NCI-H2081 (cell line): ENCODE measurements around the gene PRSS33.

Experiments
- DNase-seq, 2 experiments: peaks; one replicate each; lab custom pipeline; 2025; lab: John Stamatoyannopoulos, UW

Gene PRSS33

GRCh38 chr16:2820836-2821486 is 33.6 kb upstream of the PRSS33 start:
- DNase-seq = no peak

DNA sequence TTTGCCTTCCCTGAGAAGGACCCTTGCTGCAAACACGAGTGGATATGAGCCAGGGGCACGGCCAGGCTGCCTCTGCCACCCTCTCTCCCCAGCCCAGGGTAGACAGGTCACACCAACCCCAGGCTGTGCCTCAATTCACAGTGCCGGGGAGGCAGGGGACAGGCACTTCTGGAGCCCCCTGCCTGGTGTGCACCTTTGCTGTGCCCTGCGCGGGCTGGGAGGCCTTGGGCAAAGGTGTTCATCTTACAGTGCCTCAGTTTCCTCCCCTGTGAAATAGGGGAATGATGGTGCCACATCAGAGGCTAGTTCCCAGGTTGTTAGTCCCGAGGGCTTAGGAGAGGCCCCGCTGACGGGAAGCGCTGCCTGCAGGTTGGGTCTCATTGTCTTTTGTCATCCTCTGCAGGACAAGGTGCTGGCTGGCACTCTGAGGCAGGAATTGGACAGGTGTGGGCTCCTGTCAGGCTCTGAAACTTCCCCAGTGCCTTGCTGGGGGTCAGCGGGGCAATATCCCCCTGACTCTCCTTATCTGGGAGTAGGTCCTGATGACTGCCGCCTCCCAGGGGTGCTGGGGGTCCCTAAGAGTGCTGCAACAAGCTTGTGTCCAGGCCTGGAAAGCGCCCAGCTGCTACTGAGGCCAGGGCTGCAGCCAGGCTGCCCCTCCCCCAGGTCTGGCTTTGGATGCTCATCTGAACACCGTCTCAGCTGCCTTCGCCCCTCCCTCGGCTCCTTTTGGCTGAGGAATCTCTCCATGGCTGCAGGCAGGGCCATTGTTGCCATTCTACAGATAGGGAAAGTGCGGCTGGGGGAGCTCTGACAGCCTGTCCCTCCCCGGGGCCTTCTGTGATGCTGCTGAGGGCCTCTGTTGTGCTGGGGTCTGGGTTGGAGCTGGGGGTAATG is 32.8 kb upstream of the PRSS33 start:
- DNase-seq = no peak

- no peak for DNase-seq
These were observed 32.0 kb upstream of the PRSS33 start for GRCh38 chr16:2819179-2819938.

GRCh38 chr16:2818272-2818876 is 31.0 kb upstream of the PRSS33 start:
- no peak for DNase-seq

GRCh38 chr16:2817340-2818271 is 30.2 kb upstream of the PRSS33 start:
- no peak for DNase-seq

- DNase-seq = no peak
These were observed 29.5 kb upstream of the PRSS33 start, which contains the start of gene PRSS21 for GRCh38 chr16:2816751-2817339. PRSS21 (plus strand) TSS chr16:2817237; CDS start chr16:2817269, 32 bp downstream.

DNA sequence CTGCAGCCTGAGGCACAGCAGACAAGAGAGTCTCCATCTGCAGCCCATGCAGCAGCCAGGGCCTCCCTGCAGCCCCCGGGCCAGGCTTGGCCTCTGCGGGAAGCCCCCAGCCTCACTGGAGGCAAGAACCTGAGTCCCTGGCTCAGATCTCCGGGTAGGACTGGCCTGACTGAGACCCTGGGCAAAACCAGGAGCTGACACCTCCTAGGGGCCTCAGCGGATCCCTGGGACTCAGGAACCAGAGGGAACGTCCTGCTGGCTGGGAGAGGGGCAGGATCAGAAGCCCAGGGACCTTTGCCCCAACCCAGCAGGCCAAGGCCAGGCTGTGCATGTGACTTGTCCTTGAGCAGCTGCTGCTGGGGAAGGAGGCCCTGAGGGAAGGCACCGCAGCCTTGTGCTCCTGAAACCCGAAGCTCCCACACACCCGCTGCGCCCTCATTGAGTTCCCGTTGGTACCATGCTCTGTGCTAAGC is 28.0 kb upstream of the PRSS33 start:
- no peak for DNase-seq

- no peak for DNase-seq
These were observed 27.4 kb upstream of the PRSS33 start for GRCh38 chr16:2814551-2815298.

- DNase-seq = no peak
These were observed 26.4 kb upstream of the PRSS33 start for GRCh38 chr16:2813771-2814221.

DNA sequence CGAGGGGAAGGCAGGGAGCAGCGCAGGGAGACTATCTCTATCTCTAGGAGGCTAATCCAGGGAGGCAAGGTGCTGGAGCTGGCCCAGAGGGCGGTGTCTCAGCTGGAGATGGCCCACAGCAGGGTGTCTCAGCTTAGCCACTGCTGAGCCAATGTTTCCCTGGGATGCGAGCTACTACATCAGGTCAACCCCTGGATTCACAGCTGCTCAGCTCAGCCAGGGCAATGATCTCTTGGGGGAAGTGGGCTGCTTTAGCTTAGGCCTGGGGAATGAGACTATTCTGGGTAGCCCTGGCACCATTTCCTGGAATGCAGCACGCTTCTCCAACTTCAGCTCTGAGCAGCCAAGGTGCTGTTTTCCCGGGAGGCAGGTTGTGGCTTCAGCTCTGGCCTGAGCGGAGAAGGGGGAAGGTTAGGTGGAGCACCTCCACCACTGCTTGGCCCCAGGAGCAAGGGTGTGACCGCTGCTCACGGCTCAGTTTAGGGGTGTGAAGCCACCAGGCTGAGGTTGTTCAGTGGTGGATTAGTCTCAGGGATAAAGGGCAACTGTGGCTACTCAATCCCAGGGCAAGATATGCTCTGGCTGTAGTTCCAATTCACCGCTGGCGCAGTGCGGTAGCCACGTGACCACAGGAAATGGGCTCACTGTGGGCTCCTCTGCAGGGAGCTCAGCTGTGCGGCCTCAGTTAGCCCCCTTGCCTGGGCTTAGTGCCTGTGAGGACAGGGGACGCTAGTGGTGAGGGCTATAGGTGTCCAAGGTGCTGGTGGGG is 24.5 kb upstream of the PRSS33 start:
- no peak for DNase-seq

DNA sequence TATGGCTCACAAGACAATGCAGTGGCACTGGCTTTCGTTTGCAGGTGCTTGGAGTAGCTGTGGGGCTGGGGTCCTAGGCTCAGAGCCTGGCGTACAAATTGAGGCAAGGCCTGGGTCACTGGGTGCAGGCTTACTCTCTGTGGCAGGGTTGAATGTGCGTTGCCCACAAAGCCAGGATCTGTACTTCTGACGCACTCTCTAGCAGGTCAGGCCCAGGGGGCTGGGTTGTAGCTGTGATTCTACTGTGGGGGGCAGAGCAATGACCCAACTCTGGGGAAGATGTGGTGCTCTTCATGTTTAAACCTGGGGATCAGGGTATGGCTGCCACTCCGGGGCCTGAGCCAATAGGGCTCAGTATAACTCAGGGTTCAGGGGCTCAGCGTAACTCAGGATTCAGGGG is 23.3 kb upstream of the PRSS33 start:
- no peak for DNase-seq

GRCh38 chr16:2809149-2809760 is 21.9 kb upstream of the PRSS33 start:
- no peak for DNase-seq

GRCh38 chr16:2808181-2808580 is 20.8 kb upstream of the PRSS33 start:
- no peak for DNase-seq

DNA sequence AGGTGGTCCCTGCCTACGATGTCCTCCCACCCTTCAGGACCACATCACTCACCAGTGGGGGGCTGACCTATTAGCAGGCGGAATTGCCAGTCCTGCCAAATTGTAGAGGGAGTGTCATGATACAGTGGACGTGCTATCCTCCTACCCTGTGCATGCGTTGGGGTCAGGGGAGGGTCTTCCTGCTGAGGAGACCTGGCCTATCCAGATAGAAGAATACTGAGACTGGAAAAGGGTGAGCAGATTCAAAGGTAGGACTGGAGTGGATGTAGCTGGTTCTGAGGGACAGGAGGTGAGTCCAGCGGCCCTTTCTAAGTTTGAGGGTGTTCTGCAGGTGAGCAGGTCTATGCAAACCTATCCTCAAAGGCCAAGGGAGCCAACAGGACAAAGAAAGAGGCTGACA is 18.9 kb upstream of the PRSS33 start:
- DNase-seq = no peak

GRCh38 chr16:2804728-2805127 is 17.4 kb upstream of the PRSS33 start:
- DNase-seq = no peak

GRCh38 chr16:2803545-2804195 is 16.3 kb upstream of the PRSS33 start:
- DNase-seq = no peak

DNA sequence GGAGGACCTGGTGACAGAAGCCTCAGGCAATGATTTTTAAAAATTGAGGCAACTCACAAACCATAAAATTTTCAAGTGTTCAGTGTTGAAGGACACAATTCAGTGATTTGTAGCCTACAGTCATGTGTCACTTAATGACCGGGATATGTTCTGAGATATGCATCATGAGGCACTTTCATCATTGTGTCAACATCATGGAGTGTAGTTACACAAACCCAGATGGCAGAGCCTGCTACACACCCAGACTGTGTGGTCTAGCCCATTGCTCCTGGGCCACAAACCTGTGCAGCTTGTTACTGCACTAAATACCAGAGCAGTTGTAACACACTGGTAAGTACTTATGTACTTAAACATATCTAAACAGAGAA is 12.5 kb upstream of the PRSS33 start:
- peak; percentile 18 to 58 for DNase-seq
